CD4-positive, alpha-beta T cell (primary cell): ENCODE results near the gene PDZD8. TPM values are rescaled to one million over a fixed set of nuclear protein-coding genes. Genes with fewer than 3 reads are reported as not detected.

ENCODE experiments used
- ATAC-seq: fragments of 200-7000 bp; cut with Tn5 transposase; one replicate; pipeline ENCODE4 v1.10.0; 2022; ENCODE audit warnings: mild to moderate bottlenecking; ENCODE audit not compliant: poor library complexity
- CTCF ChIA-PET: fragments of 350-600 bp; sonication (Branson Sonifier 250); formaldehyde crosslinking; loops from one replicate; lab custom pipeline; 2021; ENCODE audit warnings: antibody characterized with exemption, inconsistent platforms; lab: Charles Lee
- POLR2A ChIA-PET: fragments of 350-600 bp; sonication (Branson Sonifier 250); formaldehyde crosslinking; loops from one replicate; lab custom pipeline; 2021; ENCODE audit warnings: antibody characterized with exemption, inconsistent platforms; lab: Charles Lee
- DNase-seq, 14 experiments: peaks; one replicate each; pipeline ENCODE4 v3.0.0-alpha.2; 2013 to 2020; ENCODE audit warnings: mixed read lengths in 2 of 14
- H3K27ac ChIP-seq, 2 donors: one replicate each; pipeline versions ENCODE4 v1.5.1 to v1.7.0; 2013; ENCODE audit warnings: low read length in 2 of 2, low read depth in 1 of 2, mild to moderate bottlenecking in 1 of 2
- H3K27me3 ChIP-seq, 2 experiments: 1 replicate in 1 of 2; 2 replicates in 1 of 2; pipeline versions ENCODE4 v1.6.1 to v1.7.0; 2013; ENCODE audit warnings: low read length in 2 of 2, control low read depth in 1 of 2, mild to moderate bottlenecking in 1 of 2, moderate library complexity in 1 of 2; ENCODE audit not compliant: insufficient read depth in 2 of 2, control insufficient read depth in 1 of 2
- H3K36me3 ChIP-seq: one replicate; pipeline ENCODE4 v1.6.1; 2013; ENCODE audit warnings: low read length, control low read depth; ENCODE audit not compliant: insufficient read depth
- H3K4me1 ChIP-seq: one replicate; pipeline ENCODE4 v1.6.1; 2013; ENCODE audit warnings: low read length, control low read depth; ENCODE audit not compliant: insufficient read depth
- H3K4me3 ChIP-seq: one replicate; pipeline ENCODE4 v1.5.1; 2013; ENCODE audit warnings: mild to moderate bottlenecking, low read length, moderate library complexity
- H3K9me3 ChIP-seq, 2 experiments: 1 replicate in 1 of 2; 2 replicates in 1 of 2; pipeline versions ENCODE4 v1.6.1 to v1.7.0; 2013; ENCODE audit warnings: low read length in 2 of 2, mild to moderate bottlenecking in 2 of 2, control low read depth in 1 of 2, moderate library complexity in 1 of 2; ENCODE audit not compliant: control insufficient read depth in 1 of 2, insufficient read depth in 1 of 2
- H3K27ac Mint-ChIP-seq: one replicate; pipeline ENCODE4 v1.8.0; 2020; ENCODE audit warnings: mixed read lengths
- H3K27me3 Mint-ChIP-seq: one replicate; pipeline ENCODE4 v1.8.0; 2021; ENCODE audit warnings: mixed read lengths
- H3K36me3 Mint-ChIP-seq: one replicate; pipeline ENCODE4 v1.8.0; 2021; ENCODE audit warnings: low read depth, mixed read lengths
- H3K4me1 Mint-ChIP-seq: one replicate; pipeline ENCODE4 v1.8.0; 2021; ENCODE audit warnings: low read depth, mixed read lengths
- H3K4me3 Mint-ChIP-seq: one replicate; pipeline ENCODE4 v1.8.0; 2020; ENCODE audit warnings: mild to moderate bottlenecking, mixed read lengths
- H3K9me3 Mint-ChIP-seq: one replicate; pipeline ENCODE4 v1.8.0; 2020; ENCODE audit warnings: mixed read lengths
- CTCF ChIP-seq: fragments of 200-600 bp; IDR thresholded peaks from one replicate; pipeline ENCODE4 v1.8.0; 2022; ENCODE audit warnings: antibody characterized with exemption, mild to moderate bottlenecking
- intact Hi-C, 2 experiments: fragments of 100-400 bp; cut with DNase I in 1 of 2; cut with micrococcal nuclease in 1 of 2; formaldehyde crosslinking; loops; one replicate each; pipeline versions ENCODE4 v1.15.1 to v1.9.0; 2023 to 2025; cut with DNase I, micrococcal nuclease
- total RNA-seq, 174 experiments: library from RNA in 2 of 174; stranded (reverse) in 2 of 174; gene quantifications; one replicate each; pipeline ENCODE4 v1.2.3 and lab custom pipeline; 2021 to 2026

The PDZD8 gene
- total RNA-seq, 2 experiments from 2014 or later: 25.2 to 31.1 TPM

- POLR2A ChIA-PET: no interaction called here
- Mint-ChIP-seq H3K9me3 (peaks cover 13% of the 10 kb centered on the region), H3K4me1 (peaks cover 11% of the 10 kb centered on the region), H3K27ac (no peak overlapping the region), H3K4me3 (no peak overlapping the region), H3K36me3 (peaks cover 54% of the 10 kb centered on the region), H3K27me3 (no peaks in the 10 kb centered on the region)
- H3K4me3 ChIP-seq: no peak overlapping the region
- no peak for TF ChIP-seq CTCF
- peaks cover 12% of the 10 kb centered on the region for H3K36me3 ChIP-seq
- H3K9me3 ChIP-seq: peaks cover 4 to 12% of the 10 kb centered on the region in 2 experiments
- ATAC-seq (no peak), DNase-seq (no peak)
- intact Hi-C loops: no loop called here
- H3K27ac ChIP-seq: no peak overlapping the region
- CTCF ChIA-PET: no interaction called here
- no peaks in the 10 kb centered on the region for H3K4me1 ChIP-seq
- no peaks in the 10 kb centered on the region for H3K27me3 ChIP-seq
Measured at GRCh38 chr10:117334066-117334465, 41.2 kb downstream of the PDZD8 start.

- peaks cover 18% of the 10 kb centered on the region for H3K4me1 Mint-ChIP-seq
- Histone ChIP-seq H3K9me3 (no peaks in the 10 kb centered on the region), H3K27ac (no peak overlapping the region), H3K27me3 (no peaks in the 10 kb centered on the region), H3K4me3 (no peak overlapping the region), H3K4me1 (no peaks in the 10 kb centered on the region), H3K36me3 (peaks cover 6% of the 10 kb centered on the region)
- no peak overlapping the region for H3K4me3 Mint-ChIP-seq
- H3K27ac Mint-ChIP-seq: no peak overlapping the region
- no peaks in the 10 kb centered on the region for H3K27me3 Mint-ChIP-seq
- no peaks in the 10 kb centered on the region for H3K9me3 Mint-ChIP-seq
- no peak for ATAC-seq
- intact Hi-C loops: no loop called here
- CTCF ChIA-PET: no interaction called here
- no peak for TF ChIP-seq CTCF
- POLR2A ChIA-PET: no interaction called here
- no peak for DNase-seq
- peaks cover 22% of the 10 kb centered on the region for H3K36me3 Mint-ChIP-seq
Measured at GRCh38 chr10:117327262-117327661, 48.0 kb downstream of the PDZD8 start.

- DNase-seq (no peak), ATAC-seq (no peak)
- no peak overlapping the region for H3K4me3 Mint-ChIP-seq
- TF ChIP-seq CTCF: no peak
- H3K4me1 Mint-ChIP-seq: peaks cover 12% of the 10 kb centered on the region
- H3K36me3 Mint-ChIP-seq: peaks cover 12% of the 10 kb centered on the region
- H3K9me3 Mint-ChIP-seq: no peaks in the 10 kb centered on the region
- no peak overlapping the region for H3K27ac Mint-ChIP-seq
- Histone ChIP-seq H3K9me3 (no peaks in the 10 kb centered on the region), H3K4me1 (no peaks in the 10 kb centered on the region), H3K27me3 (no peaks in the 10 kb centered on the region), H3K36me3 (peaks cover 6% of the 10 kb centered on the region), H3K4me3 (no peak overlapping the region), H3K27ac (no peak overlapping the region)
- ChIA-PET CTCF (interaction anchor here (0.7 kb wide), 2 partner anchors 16 to 1547 kb away, joined by 5 read pairs; no protein-coding TSS in a partner anchor), POLR2A (no interaction called here)
- intact Hi-C loops: no loop called here
- H3K27me3 Mint-ChIP-seq: no peaks in the 10 kb centered on the region
Measured at GRCh38 chr10:117324367-117324766, 50.9 kb downstream of the PDZD8 start.
